Measurements from ENCODE around the gene NBAS.

GRCh38 chr2:15158100-15158499 lies 403.0 kb downstream of the NBAS start:
- TF ChIP-seq CTCF (optimal IDR thresholded peaks at IDR 0.05 in 1 of 3, IDR thresholded peaks at IDR 0.05 in 1 of 3, conservative IDR thresholded peaks at IDR 0.05 in 1 of 3; ENCODE audit: extremely low read depth in 1 of 3, insufficient read depth in 2 of 3, low read length in 3 of 3) (no peak), EZH2 (IDR thresholded peaks at IDR 0.05; ENCODE audit: low read length) (no peak)

All from keratinocyte (primary cell).